ENCODE results near the gene ST6GALNAC1.

ST6GALNAC1 gene

DNA sequence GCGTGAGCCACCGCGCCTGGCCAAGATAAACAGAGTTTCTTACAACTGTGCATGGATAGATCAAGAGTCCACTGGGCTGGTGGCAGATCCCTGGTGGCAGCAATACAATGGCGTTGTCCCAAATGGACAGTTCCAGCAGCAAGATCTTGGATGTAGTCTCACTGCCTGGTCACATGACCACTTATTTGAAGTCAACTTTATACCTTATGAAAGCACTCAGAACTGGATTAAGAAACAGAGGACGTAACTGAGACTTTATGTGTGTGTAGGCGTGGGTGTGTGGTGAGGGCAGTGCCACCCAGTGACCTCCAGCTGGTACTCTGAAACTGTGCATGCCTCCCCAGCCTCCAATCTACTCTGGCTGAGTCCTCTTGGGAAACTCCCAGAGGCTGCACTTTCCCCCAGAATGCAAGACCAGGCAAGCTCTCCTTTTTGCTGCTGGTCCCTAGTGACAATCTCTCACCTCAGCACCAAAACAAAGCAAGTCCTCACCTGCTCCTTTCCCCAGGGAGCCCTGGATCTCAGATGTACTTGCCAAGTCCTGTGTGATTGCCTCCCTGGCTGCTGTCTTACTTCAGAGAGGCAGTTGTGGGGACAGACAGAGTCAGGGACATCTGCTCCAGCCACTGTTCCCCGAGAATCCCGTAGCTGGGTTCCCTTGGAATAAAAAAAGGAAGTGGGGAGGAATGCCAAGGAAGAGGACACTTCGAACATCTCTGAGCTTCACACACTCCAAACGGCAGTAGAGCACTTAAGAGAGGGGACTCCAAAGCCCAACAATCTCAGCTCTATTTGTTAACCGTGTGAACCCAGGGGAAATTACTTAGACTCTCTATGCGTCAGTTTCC, 46.2 kb downstream of the ST6GALNAC1 start:
- Histone ChIP-seq H3K4me3 (ENCODE audit: low read length) (no peak overlapping the region), H3K27me3 (ENCODE audit: control insufficient read depth, insufficient read depth, low read length) (no peaks in the 10 kb centered on the region), H3K36me3 (ENCODE audit: control insufficient read depth, insufficient read depth, low read length) (no peaks in the 10 kb centered on the region), H3K9me3 (ENCODE audit: control insufficient read depth, low read length) (no peaks in the 10 kb centered on the region), H3K4me1 (ENCODE audit: control insufficient read depth, insufficient read depth, low read length) (peaks cover 31% of the 10 kb centered on the region), H3K9ac (ENCODE audit: low read length) (no peak overlapping the region)

DNA sequence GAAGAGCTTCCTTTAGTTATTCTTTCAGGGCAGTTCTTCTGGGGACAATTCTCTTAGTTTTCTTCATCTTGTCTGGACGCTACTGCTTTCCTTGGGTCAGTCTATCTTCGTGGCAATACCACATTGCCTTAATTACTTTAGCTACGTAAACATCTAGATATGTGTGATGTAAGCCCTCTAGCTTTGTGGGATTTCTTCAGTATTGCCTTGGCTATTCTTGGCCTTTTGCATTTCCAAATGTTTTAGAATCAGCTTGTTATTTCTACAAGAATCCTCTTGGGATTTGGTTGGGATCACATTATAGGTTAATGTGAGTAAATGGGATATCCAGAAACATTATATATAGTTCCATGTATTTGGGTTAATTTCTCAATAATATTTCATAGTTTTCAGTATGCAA, 48.9 kb downstream of the ST6GALNAC1 start:
- H3K4me3 ChIP-seq (ENCODE audit: low read length): no peak overlapping the region
- no peaks in the 10 kb centered on the region for H3K36me3 ChIP-seq (ENCODE audit: control insufficient read depth, insufficient read depth, low read length)
- H3K9me3 ChIP-seq (ENCODE audit: control insufficient read depth, low read length): no peaks in the 10 kb centered on the region
- H3K4me1 ChIP-seq (ENCODE audit: control insufficient read depth, insufficient read depth, low read length): peaks cover 16% of the 10 kb centered on the region
- H3K9ac ChIP-seq (ENCODE audit: low read length): no peak overlapping the region
- H3K27me3 ChIP-seq (ENCODE audit: control insufficient read depth, insufficient read depth, low read length): no peaks in the 10 kb centered on the region

DNA sequence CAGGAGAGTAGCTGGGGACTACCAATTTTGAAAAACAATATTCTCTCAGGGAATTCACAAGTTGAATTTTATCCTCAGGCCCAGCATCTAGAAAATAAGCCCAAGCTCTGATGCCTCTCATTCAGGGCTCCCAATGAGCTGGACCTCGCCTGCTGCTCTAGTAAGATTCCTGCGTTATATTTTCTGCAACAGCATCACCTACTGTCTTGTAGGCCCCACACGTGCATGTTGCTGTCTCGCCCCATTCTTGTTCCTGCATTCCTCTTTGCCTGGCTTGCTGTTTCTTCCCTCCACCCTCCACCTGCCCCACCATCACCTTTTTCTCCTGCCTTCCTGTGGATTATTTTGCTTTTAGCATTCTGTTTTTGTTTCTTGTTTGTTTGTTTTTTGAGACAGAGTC, 49.6 kb downstream of the ST6GALNAC1 start:
- no peaks in the 10 kb centered on the region for H3K27me3 ChIP-seq (ENCODE audit: control insufficient read depth, insufficient read depth, low read length)
- H3K36me3 ChIP-seq (ENCODE audit: control insufficient read depth, insufficient read depth, low read length): no peaks in the 10 kb centered on the region
- peaks cover 16% of the 10 kb centered on the region for H3K4me1 ChIP-seq (ENCODE audit: control insufficient read depth, insufficient read depth, low read length)
- no peak overlapping the region for H3K9ac ChIP-seq (ENCODE audit: low read length)
- H3K9me3 ChIP-seq (ENCODE audit: control insufficient read depth, low read length): no peaks in the 10 kb centered on the region
- H3K4me3 ChIP-seq (ENCODE audit: low read length): no peak overlapping the region

DNA sequence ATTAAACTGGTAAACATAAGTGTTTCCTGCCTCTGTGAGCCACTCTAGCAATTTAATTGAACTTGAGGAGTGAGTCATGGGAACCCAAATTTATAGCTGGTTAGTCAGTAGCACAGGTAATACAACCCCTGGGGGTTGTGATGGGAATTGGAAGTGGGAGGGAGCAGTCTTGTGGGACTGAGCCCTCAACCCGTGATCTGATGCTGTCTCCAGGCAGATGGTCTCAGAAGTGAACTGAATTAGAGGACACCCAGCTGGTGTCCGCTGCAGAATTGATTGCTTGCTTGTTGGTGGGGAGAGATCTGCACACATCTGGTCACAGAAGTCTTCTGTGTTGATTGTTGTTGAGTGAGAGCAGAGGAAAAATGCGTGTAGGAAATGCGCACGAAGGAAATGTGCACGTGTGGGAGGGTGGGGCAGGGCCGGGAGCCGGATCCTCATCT, 50.2 kb downstream of the ST6GALNAC1 start:
- H3K9ac ChIP-seq (ENCODE audit: low read length): no peak overlapping the region
- H3K36me3 ChIP-seq (ENCODE audit: control insufficient read depth, insufficient read depth, low read length): no peaks in the 10 kb centered on the region
- peaks cover 15% of the 10 kb centered on the region for H3K4me1 ChIP-seq (ENCODE audit: control insufficient read depth, insufficient read depth, low read length)
- H3K4me3 ChIP-seq (ENCODE audit: low read length): no peak overlapping the region
- peaks cover 4% of the 10 kb centered on the region for H3K27me3 ChIP-seq (ENCODE audit: control insufficient read depth, insufficient read depth, low read length)
- H3K9me3 ChIP-seq (ENCODE audit: control insufficient read depth, low read length): no peaks in the 10 kb centered on the region

DNA sequence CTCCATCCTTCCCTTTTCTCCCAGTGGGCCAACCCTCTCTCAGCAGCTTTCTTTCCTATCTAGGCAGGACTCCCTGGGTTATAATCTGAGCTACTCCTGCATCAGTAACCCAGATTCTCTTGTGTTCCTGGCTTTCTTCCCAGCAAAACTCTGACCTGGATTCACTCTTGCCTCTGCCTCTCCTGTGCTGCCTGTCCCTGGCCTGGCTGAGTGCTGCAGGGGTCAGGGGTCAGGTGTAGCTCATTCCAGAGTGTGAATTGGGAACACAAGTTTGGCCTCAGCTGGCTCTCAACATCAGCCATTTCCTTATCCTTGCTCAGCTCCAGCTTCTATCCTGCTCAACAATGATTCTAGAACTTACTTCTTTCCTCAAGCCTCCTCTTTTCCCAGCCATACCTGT, 55.4 kb downstream of the ST6GALNAC1 start:
- no peak overlapping the region for H3K4me3 ChIP-seq (ENCODE audit: low read length)
- H3K4me1 ChIP-seq (ENCODE audit: control insufficient read depth, insufficient read depth, low read length): peaks cover 10% of the 10 kb centered on the region
- H3K27me3 ChIP-seq (ENCODE audit: control insufficient read depth, insufficient read depth, low read length): peaks cover 21% of the 10 kb centered on the region
- H3K9ac ChIP-seq (ENCODE audit: low read length): no peak overlapping the region
- no peaks in the 10 kb centered on the region for H3K36me3 ChIP-seq (ENCODE audit: control insufficient read depth, insufficient read depth, low read length)
- H3K9me3 ChIP-seq (ENCODE audit: control insufficient read depth, low read length): no peaks in the 10 kb centered on the region

DNA sequence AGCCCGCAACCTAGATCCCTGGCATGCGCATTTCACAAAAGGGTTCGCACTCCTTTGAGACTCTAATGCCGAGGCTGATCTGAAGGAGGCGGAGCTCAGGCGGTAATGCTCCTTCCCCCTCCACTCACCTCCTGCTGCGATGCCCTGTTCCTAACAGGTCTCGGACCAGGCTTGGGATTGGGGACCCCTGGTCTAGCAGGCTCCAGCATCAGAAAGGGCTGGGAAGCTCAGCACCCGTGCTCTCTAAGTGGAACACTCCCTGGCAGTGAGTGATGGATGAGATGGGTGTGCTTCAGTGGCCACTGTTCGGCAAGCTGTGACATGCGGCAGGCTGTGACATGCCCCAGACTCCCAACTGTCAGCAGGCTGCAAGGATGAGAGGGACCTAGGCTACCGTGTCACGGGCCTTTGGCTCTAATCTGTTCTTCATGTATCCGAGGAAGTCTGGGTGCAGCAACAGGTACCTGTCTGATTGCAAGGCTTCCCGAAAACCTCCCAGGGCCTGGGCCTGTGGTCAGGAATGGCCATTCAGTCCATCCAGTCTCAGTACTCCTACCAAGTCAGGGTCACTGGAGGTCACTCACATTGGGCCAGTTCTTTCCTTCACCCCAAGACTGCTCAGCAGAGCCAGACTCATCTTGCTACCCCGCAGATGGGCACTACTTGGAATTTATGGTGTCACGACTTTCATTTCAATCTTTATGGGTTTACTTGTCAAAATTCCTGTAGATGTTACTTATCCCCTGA, 56.6 kb downstream of the ST6GALNAC1 start:
- peaks cover 21% of the 10 kb centered on the region for H3K27me3 ChIP-seq (ENCODE audit: control insufficient read depth, insufficient read depth, low read length)
- H3K36me3 ChIP-seq (ENCODE audit: control insufficient read depth, insufficient read depth, low read length): no peaks in the 10 kb centered on the region
- H3K9me3 ChIP-seq (ENCODE audit: control insufficient read depth, low read length): no peaks in the 10 kb centered on the region
- no peak overlapping the region for H3K9ac ChIP-seq (ENCODE audit: low read length)
- H3K4me3 ChIP-seq (ENCODE audit: low read length): no peak overlapping the region
- peaks cover 10% of the 10 kb centered on the region for H3K4me1 ChIP-seq (ENCODE audit: control insufficient read depth, insufficient read depth, low read length)

DNA sequence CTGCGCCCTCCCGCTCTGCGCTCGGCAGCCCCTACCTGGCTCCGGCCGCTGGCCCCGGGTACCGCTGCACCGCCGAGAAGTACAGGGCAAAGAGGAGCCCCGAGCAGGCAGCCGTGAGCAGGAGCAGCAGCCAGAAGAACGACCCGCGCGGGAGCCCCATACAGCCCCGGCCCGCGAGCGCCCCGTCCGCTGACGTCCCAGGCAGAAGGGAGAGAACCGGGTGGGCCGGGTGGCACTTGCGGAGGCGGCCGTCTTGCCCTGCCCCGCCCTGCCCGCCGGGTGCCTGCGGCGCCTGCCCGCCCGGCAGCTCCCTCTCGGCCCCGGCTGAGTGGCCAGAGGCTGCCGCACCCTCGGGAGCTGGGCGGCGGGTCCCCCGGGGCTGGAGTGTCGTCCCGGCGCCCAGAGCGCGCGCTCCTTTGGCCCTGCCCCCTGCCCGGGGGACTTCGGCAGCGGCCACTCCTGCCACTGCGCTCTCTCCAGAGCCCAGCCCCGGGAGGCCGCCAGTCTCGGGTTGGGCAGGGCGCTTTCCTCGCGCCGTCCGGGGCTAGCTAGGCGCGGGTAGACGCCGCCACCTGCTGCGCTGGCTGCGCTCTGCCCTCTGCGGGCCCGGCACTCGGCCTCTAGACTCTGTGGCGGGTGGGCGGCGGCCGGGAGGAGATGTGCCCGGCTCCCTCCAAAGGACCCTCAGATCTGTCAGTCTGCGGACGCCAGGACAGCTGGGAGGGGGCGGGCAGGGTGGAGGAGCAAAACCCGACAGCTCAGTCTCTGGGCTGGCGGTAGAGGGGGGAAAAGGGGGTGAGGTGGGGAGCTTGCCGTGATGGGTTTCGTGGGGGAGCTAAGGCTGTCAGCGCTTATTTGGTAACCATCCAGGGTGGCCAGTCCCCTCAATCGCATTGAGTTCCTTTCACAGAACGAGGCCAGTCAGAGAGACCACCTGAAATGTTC, 57.6 kb downstream of the ST6GALNAC1 start, which contains the start of gene ST6GALNAC2:
ST6GALNAC2 (minus strand) TSS at position 212 of the 945 bp plus-strand sequence; CDS start at position 160, 52 bp downstream.
- H3K4me1 ChIP-seq (ENCODE audit: control insufficient read depth, insufficient read depth, low read length): peaks cover 10% of the 10 kb centered on the region
- H3K9ac ChIP-seq (ENCODE audit: low read length): peak within 1 kb of the TSS; percentile 82
- H3K9me3 ChIP-seq (ENCODE audit: control insufficient read depth, low read length): no peaks in the 10 kb centered on the region
- peak within 1 kb of the TSS; percentile 77 for H3K4me3 ChIP-seq (ENCODE audit: low read length)
- peaks cover 21% of the 10 kb centered on the region for H3K27me3 ChIP-seq (ENCODE audit: control insufficient read depth, insufficient read depth, low read length)
- no peaks in the 10 kb centered on the region for H3K36me3 ChIP-seq (ENCODE audit: control insufficient read depth, insufficient read depth, low read length)

DNA sequence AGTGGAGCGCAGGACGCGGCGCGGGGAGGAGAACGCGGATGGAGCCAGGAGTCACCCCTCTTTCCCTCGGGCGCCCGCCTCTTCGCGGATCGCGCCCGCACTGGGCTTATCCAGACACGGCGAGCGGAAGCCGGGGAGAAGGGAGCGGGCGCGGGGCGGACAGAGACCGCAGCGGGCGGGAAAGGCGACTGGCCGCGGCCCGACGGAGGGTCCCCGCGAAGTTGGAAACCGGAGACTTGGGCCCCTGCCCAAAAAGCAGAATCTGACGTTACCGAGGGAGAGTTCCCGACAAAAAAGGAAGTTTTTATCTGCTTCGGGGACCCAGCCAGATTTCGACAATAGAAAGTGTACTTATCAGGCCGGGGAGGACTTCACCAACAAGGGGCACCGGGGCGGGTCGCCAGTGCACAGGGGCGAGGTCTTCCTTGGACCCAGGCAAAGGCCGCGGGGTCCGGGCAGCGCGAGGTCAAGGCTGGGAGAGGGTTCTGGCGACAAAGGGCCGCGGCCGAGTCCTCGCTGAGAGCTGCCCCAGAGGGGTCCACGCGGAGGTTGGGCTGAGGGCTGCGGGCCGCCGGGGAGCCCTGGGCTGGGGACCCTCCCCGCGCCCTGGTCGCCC, 58.4 kb downstream of the ST6GALNAC1 start:
- peak overlapping the region; percentile 82 for H3K9ac ChIP-seq (ENCODE audit: low read length)
- H3K9me3 ChIP-seq (ENCODE audit: control insufficient read depth, low read length): no peaks in the 10 kb centered on the region
- peak overlapping the region; percentile 77 for H3K4me3 ChIP-seq (ENCODE audit: low read length)
- peaks cover 10% of the 10 kb centered on the region for H3K4me1 ChIP-seq (ENCODE audit: control insufficient read depth, insufficient read depth, low read length)
- peaks cover 21% of the 10 kb centered on the region for H3K27me3 ChIP-seq (ENCODE audit: control insufficient read depth, insufficient read depth, low read length)
- H3K36me3 ChIP-seq (ENCODE audit: control insufficient read depth, insufficient read depth, low read length): no peaks in the 10 kb centered on the region

DNA sequence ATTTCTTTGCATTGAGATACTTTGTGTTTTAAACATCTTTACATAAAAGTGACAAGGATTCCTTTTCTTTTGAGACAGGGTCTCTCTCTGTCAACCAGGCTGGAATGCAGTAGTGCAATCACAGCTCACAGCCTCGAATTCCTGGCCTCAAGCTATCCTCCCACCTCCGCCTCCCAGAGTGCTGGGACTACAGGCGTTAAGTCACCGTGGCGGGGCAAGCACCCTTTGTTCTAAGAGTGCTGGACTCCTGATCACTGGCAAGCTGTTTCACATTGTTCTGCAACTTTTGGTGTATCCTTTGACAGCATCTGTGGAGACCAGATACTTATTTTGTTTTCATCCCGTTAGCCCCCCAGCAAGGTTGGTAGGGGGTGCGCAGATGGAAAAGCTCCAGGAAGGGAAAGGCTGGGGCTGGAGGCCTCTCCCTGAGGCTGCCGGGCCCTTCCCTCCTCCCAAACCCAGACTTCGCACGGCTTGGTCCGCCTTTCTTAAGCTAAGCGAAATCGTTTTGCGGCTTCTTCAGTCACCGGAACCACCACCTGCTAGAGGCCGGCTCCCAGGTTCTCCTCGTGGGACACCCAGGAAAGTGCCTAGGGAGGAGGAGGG, 59.0 kb downstream of the ST6GALNAC1 start:
- peak overlapping the region; percentile 82 for H3K9ac ChIP-seq (ENCODE audit: low read length)
- H3K9me3 ChIP-seq (ENCODE audit: control insufficient read depth, low read length): no peaks in the 10 kb centered on the region
- no peaks in the 10 kb centered on the region for H3K36me3 ChIP-seq (ENCODE audit: control insufficient read depth, insufficient read depth, low read length)
- peaks cover 10% of the 10 kb centered on the region for H3K4me1 ChIP-seq (ENCODE audit: control insufficient read depth, insufficient read depth, low read length)
- H3K4me3 ChIP-seq (ENCODE audit: low read length): peak overlapping the region; percentile 77
- peaks cover 21% of the 10 kb centered on the region for H3K27me3 ChIP-seq (ENCODE audit: control insufficient read depth, insufficient read depth, low read length)

DNA sequence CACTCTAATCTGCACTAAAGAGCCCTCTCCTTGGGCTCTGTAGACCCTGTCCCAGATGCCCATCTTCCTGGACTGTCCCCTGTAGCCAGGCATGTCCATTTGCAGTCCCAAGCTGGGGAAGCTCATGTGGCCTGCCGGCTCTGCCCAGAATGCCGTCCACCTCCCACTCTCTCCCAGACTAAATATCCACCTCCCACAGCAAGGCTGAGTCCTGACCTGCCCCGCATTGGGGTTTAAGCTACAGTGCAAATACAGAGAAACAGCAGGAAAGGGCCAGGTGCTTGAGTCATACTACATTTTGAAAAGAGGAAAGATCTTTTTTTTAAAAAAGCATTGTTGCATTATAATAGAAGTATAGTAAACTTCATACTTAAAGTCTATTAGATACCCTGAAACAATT, 60.9 kb downstream of the ST6GALNAC1 start:
- peaks cover 10% of the 10 kb centered on the region for H3K27me3 ChIP-seq (ENCODE audit: control insufficient read depth, insufficient read depth, low read length)
- no peaks in the 10 kb centered on the region for H3K36me3 ChIP-seq (ENCODE audit: control insufficient read depth, insufficient read depth, low read length)
- H3K9ac ChIP-seq (ENCODE audit: low read length): no peak overlapping the region
- H3K4me3 ChIP-seq (ENCODE audit: low read length): no peak overlapping the region
- no peaks in the 10 kb centered on the region for H3K9me3 ChIP-seq (ENCODE audit: control insufficient read depth, low read length)
- H3K4me1 ChIP-seq (ENCODE audit: control insufficient read depth, insufficient read depth, low read length): peaks cover 23% of the 10 kb centered on the region

DNA sequence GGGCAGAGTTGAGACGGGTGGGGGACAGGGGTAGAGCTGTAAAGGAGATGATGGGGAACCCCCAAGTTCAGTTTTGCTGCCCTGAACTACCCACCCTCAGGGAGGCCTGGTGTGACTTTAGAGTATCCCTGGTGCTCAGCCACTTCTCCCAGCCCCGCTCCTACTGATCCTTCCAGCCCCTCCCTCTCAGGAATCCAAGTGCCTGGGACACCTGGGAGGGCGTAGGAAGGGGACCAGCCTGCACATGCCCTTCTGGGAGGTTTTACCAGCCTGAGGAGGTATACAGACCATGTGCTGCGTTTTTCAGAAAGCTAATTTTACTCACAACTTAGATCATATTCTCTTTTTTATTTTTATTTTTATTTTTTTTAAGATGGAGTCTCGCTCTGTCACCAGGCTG, 62.0 kb downstream of the ST6GALNAC1 start:
- H3K4me3 ChIP-seq (ENCODE audit: low read length): no peak overlapping the region
- H3K36me3 ChIP-seq (ENCODE audit: control insufficient read depth, insufficient read depth, low read length): no peaks in the 10 kb centered on the region
- H3K9ac ChIP-seq (ENCODE audit: low read length): no peak overlapping the region
- peaks cover 21% of the 10 kb centered on the region for H3K4me1 ChIP-seq (ENCODE audit: control insufficient read depth, insufficient read depth, low read length)
- no peaks in the 10 kb centered on the region for H3K9me3 ChIP-seq (ENCODE audit: control insufficient read depth, low read length)
- no peaks in the 10 kb centered on the region for H3K27me3 ChIP-seq (ENCODE audit: control insufficient read depth, insufficient read depth, low read length)

Data from mucosa of stomach (tissue), 1 donor.